MG63 (cell line): ENCODE measurements around the gene TOP3B. TPM values are rescaled to one million over a fixed set of nuclear protein-coding genes. Genes with fewer than 3 reads are reported as not detected.

ENCODE experiments used
- DNase-seq: peaks from one replicate; pipeline ENCODE4 v3.0.0-alpha.2; 2020
- H3K27me3 ChIP-seq: fragments of 250-450 bp; sonication (Bioruptor Pico); 2 replicates; pipeline ENCODE4 v1.5.1; 2020; ENCODE audit warnings: mild to moderate bottlenecking, moderate library complexity
- H3K36me3 ChIP-seq: fragments of 250-450 bp; sonication (Bioruptor Pico); 2 replicates; pipeline ENCODE4 v1.5.1; 2020; ENCODE audit warnings: mild to moderate bottlenecking, moderate library complexity
- H3K4me3 ChIP-seq: fragments of 250-450 bp; sonication (Bioruptor Pico); 2 replicates; pipeline ENCODE4 v1.5.1; 2020; ENCODE audit warnings: mild to moderate bottlenecking, moderate library complexity
- H3K9me3 ChIP-seq: fragments of 250-450 bp; sonication (Bioruptor Pico); 2 replicates; pipeline ENCODE4 v1.5.1; 2020; ENCODE audit warnings: mild to moderate bottlenecking, moderate library complexity
- total RNA-seq: library from RNA; depleted of rRNA; stranded (reverse); fragments of >200 nt; shearing (Covaris generic); gene quantifications from 2 replicates; pipeline ENCODE4 v1.2.3, GENCODE V29; 2014; ENCODE audit warnings: low replicate concordance

TOP3B gene
- total RNA-seq, 1 experiment from 2014 or later: 35.8 TPM

- Histone ChIP-seq H3K27me3 (no peaks in the 10 kb centered on the region), H3K36me3 (no peaks in the 10 kb centered on the region), H3K9me3 (no peaks in the 10 kb centered on the region), H3K4me3 (no peak overlapping the region)
- DNase-seq: no peak
These were observed 12.4 kb upstream of the TOP3B start for GRCh38 chr22:21994881-21995444.

- Histone ChIP-seq H3K27me3 (no peaks in the 10 kb centered on the region), H3K36me3 (no peaks in the 10 kb centered on the region), H3K9me3 (no peaks in the 10 kb centered on the region), H3K4me3 (no peak overlapping the region)
- no peak for DNase-seq
These were observed 10.1 kb upstream of the TOP3B start for GRCh38 chr22:21992593-21993237.

- no peak overlapping the region for H3K4me3 ChIP-seq
- no peaks in the 10 kb centered on the region for H3K27me3 ChIP-seq
- H3K36me3 ChIP-seq: no peaks in the 10 kb centered on the region
- no peaks in the 10 kb centered on the region for H3K9me3 ChIP-seq
- DNase-seq: no peak
These were observed 9.2 kb upstream of the TOP3B start for GRCh38 chr22:21991774-21992173.

- DNase-seq: no peak
- Histone ChIP-seq H3K36me3 (no peaks in the 10 kb centered on the region), H3K4me3 (no peak overlapping the region), H3K9me3 (no peaks in the 10 kb centered on the region), H3K27me3 (no peaks in the 10 kb centered on the region)
These were observed 8.7 kb upstream of the TOP3B start for GRCh38 chr22:21991304-21991596.

- no peak overlapping the region for H3K4me3 ChIP-seq
- no peaks in the 10 kb centered on the region for H3K27me3 ChIP-seq
- no peak for DNase-seq
- no peaks in the 10 kb centered on the region for H3K36me3 ChIP-seq
- H3K9me3 ChIP-seq: no peaks in the 10 kb centered on the region
These were observed 8.1 kb upstream of the TOP3B start for GRCh38 chr22:21990445-21991303.

- no peak overlapping the region for H3K4me3 ChIP-seq
- no peaks in the 10 kb centered on the region for H3K36me3 ChIP-seq
- DNase-seq: no peak
- H3K9me3 ChIP-seq: no peaks in the 10 kb centered on the region
- no peaks in the 10 kb centered on the region for H3K27me3 ChIP-seq
These were observed 6.5 kb upstream of the TOP3B start for GRCh38 chr22:21989049-21989448.

GRCh38 chr22:21985214-21985613, 2.6 kb upstream of the TOP3B start:
- Histone ChIP-seq H3K27me3 (no peaks in the 10 kb centered on the region), H3K36me3 (no peaks in the 10 kb centered on the region; the same call in none of the 2 replicates), H3K4me3 (no peak overlapping the region), H3K9me3 (no peaks in the 10 kb centered on the region)
- DNase-seq: no peak

GRCh38 chr22:21984793-21985192, 2.2 kb upstream of the TOP3B start:
- DNase-seq: peak; percentile 27
- no peaks in the 10 kb centered on the region for H3K9me3 ChIP-seq
- no peaks in the 10 kb centered on the region; the same call in none of the 2 replicates for H3K36me3 ChIP-seq
- H3K27me3 ChIP-seq: no peaks in the 10 kb centered on the region
- H3K4me3 ChIP-seq: no peak overlapping the region

- no peaks in the 10 kb centered on the region for H3K27me3 ChIP-seq
- DNase-seq: no peak
- no peaks in the 10 kb centered on the region; the same call in none of the 2 replicates for H3K36me3 ChIP-seq
These were observed 713 bp downstream of the TOP3B start for GRCh38 chr22:21981874-21982273.

GRCh38 chr22:21980547-21980946, 2.0 kb downstream of the TOP3B start:
- no peaks in the 10 kb centered on the region for H3K9me3 ChIP-seq
- no peaks in the 10 kb centered on the region for H3K27me3 ChIP-seq
- no peak for DNase-seq
- H3K4me3 ChIP-seq: no peak overlapping the region
- H3K36me3 ChIP-seq: no peaks in the 10 kb centered on the region; the same call in none of the 2 replicates

More at GRCh38 chr22:21981874-21982273, 713 bp downstream of the TOP3B start:
- Histone ChIP-seq H3K9me3 (no peaks in the 10 kb centered on the region), H3K4me3 (peak overlapping the region; percentile 86)

- peaks cover 13% of the 10 kb centered on the region for H3K36me3 ChIP-seq
- no peaks in the 10 kb centered on the region for H3K9me3 ChIP-seq
- H3K4me3 ChIP-seq: no peak overlapping the region
- no peaks in the 10 kb centered on the region for H3K27me3 ChIP-seq
- DNase-seq: no peak
These were observed 3.8 kb downstream of the TOP3B start for GRCh38 chr22:21978564-21979386.

GRCh38 chr22:21977814-21978213, 4.8 kb downstream of the TOP3B start:
- no peak overlapping the region for H3K4me3 ChIP-seq
- no peak for DNase-seq
- peaks cover 17% of the 10 kb centered on the region for H3K36me3 ChIP-seq
- H3K9me3 ChIP-seq: no peaks in the 10 kb centered on the region
- H3K27me3 ChIP-seq: no peaks in the 10 kb centered on the region

- no peak overlapping the region for H3K4me3 ChIP-seq
- DNase-seq: no peak
- H3K36me3 ChIP-seq: peaks cover 32% of the 10 kb centered on the region
- H3K9me3 ChIP-seq: no peaks in the 10 kb centered on the region
- no peaks in the 10 kb centered on the region for H3K27me3 ChIP-seq
These were observed 6.7 kb downstream of the TOP3B start for GRCh38 chr22:21975854-21976345.

GRCh38 chr22:21975273-21975672, 7.3 kb downstream of the TOP3B start:
- Histone ChIP-seq H3K9me3 (no peaks in the 10 kb centered on the region), H3K36me3 (peaks cover 38% of the 10 kb centered on the region), H3K4me3 (no peak overlapping the region), H3K27me3 (no peaks in the 10 kb centered on the region)
- no peak for DNase-seq

- peaks cover 46% of the 10 kb centered on the region for H3K36me3 ChIP-seq
These were observed 8.4 kb downstream of the TOP3B start for GRCh38 chr22:21974058-21974649.

GRCh38 chr22:21972806-21973205, 9.8 kb downstream of the TOP3B start:
- DNase-seq: no peak
- Histone ChIP-seq H3K36me3 (peaks cover 53% of the 10 kb centered on the region), H3K27me3 (no peaks in the 10 kb centered on the region), H3K4me3 (no peak overlapping the region), H3K9me3 (no peaks in the 10 kb centered on the region)

More at GRCh38 chr22:21974058-21974649, 8.4 kb downstream of the TOP3B start:
- DNase-seq: no peak
- no peaks in the 10 kb centered on the region for H3K27me3 ChIP-seq
- H3K4me3 ChIP-seq: no peak overlapping the region
- no peaks in the 10 kb centered on the region for H3K9me3 ChIP-seq
